ENCODE measurements around the gene ATG2B. TPM values are rescaled to one million over a fixed set of nuclear protein-coding genes. Genes with fewer than 3 reads are reported as not detected.

ATG2B gene
- total RNA-seq, 3 donors from 2014 or later: 14.9 to 17.9 (median 17.4) TPM

DNA sequence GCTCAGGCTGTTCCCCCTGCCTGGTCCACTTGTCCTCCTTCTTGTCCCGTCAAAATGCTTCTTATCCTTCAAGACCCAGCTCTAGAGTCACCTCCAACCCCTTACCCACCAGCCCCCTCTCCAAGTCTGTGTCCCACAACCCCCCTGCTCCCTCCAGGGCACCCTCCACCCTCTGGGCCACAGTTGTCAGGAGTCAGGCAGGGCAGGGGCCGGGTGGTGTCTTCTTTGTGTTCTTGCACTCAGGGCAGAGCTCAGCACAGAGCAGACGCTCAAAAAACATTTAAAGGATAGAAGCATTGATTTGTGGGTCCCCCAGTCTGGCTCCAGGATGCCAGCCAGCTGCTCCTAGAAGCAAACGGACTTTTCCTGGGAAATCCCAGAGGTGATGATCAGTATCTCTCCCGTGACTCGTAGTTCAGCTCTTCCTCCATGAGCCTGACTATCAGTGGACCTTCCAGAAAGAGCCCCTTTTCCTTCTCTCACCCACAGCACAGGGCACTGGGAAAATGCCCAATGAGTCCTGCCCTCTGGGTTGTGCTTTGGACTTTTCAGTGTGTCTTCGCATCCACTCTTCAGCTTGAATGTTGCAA lies 124.4 kb downstream of the ATG2B start:
- H3K27me3 Mint-ChIP-seq (ENCODE audit: low read depth): no peaks in the 10 kb centered on the region
- H3K4me3 Mint-ChIP-seq: no peak overlapping the region
- DNase-seq: no peak
- no peaks in the 10 kb centered on the region for H3K4me1 Mint-ChIP-seq (ENCODE audit: low read depth)
- no peaks in the 10 kb centered on the region for H3K36me3 Mint-ChIP-seq (ENCODE audit: insufficient read depth)
- no peaks in the 10 kb centered on the region for H3K9me3 Mint-ChIP-seq
- ATAC-seq: no peak

GRCh38 chr14:96237641-96238040 lies 125.5 kb downstream of the ATG2B start:
- ATAC-seq (no peak), DNase-seq (no peak)
- Mint-ChIP-seq H3K27me3 (ENCODE audit: low read depth) (no peaks in the 10 kb centered on the region), H3K9me3 (no peaks in the 10 kb centered on the region), H3K4me1 (ENCODE audit: low read depth) (no peaks in the 10 kb centered on the region), H3K4me3 (no peak overlapping the region), H3K36me3 (ENCODE audit: insufficient read depth) (no peaks in the 10 kb centered on the region)

GRCh38 chr14:96235426-96235825 lies 127.7 kb downstream of the ATG2B start:
- DNase-seq (no peak), ATAC-seq (no peak)
- Mint-ChIP-seq H3K27me3 (ENCODE audit: low read depth) (no peaks in the 10 kb centered on the region), H3K4me1 (ENCODE audit: low read depth) (no peaks in the 10 kb centered on the region), H3K4me3 (no peak overlapping the region), H3K36me3 (ENCODE audit: insufficient read depth) (no peaks in the 10 kb centered on the region), H3K9me3 (no peaks in the 10 kb centered on the region)

DNA sequence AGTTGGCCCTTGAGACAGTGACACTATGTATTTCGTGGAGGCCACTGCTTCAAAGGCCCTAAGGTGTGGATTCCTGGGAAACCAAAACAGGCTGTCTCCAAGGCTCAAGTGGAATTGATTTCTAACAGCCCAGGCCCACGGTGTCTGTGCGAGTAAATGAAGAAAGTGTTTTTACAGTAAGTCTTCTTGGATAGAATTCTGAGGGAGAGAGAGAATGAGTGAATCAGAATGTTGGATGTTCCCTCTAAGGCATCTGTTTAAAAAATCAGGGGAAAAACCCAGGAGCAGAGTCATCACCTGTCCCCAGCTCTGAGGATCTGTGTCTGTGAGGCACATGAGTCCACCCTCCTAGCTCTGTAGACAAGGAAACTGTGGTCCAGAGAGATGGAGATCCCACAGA lies 129.5 kb downstream of the ATG2B start:
- DNase-seq (no peak), ATAC-seq (no peak)
- no peak overlapping the region for H3K4me3 Mint-ChIP-seq
- H3K27me3 Mint-ChIP-seq (ENCODE audit: low read depth): no peaks in the 10 kb centered on the region
- no peaks in the 10 kb centered on the region for H3K9me3 Mint-ChIP-seq
- no peaks in the 10 kb centered on the region for H3K36me3 Mint-ChIP-seq (ENCODE audit: insufficient read depth)
- H3K4me1 Mint-ChIP-seq (ENCODE audit: low read depth): no peaks in the 10 kb centered on the region

GRCh38 chr14:96232506-96232905 lies 130.6 kb downstream of the ATG2B start:
- Mint-ChIP-seq H3K36me3 (ENCODE audit: insufficient read depth) (no peaks in the 10 kb centered on the region), H3K4me3 (no peak overlapping the region), H3K4me1 (ENCODE audit: low read depth) (no peaks in the 10 kb centered on the region), H3K9me3 (no peaks in the 10 kb centered on the region), H3K27me3 (ENCODE audit: low read depth) (no peaks in the 10 kb centered on the region)
- DNase-seq (no peak), ATAC-seq (no peak)

DNA sequence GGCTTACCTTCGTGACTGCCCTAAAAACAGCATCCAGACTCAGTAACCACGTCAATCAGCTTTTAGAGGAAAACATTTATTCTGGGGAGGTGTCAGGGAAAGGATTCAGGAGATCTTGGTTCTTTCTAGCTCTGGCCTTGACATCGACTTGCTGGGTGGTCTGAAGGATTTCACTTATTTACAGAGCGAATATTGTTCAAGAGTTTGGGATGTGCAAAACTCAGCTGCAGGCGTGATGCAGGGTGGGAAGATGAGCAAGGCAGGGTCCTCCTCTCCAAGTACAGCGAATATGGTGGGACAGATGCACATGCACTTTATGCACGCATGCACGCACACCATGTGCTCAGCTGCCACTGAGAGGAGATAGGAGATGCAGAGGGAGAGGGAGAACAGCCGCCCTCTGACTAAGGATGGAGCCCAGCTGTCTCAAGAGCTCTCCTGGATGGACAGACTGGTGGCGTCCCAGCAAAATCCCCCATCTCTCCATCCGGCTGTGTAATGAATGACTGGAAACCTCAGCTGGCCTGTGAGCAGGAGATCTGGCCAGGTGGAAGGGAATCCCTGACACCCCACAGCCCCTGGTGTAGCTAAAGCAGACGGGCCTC lies 131.5 kb downstream of the ATG2B start:
- no peaks in the 10 kb centered on the region for H3K4me1 Mint-ChIP-seq (ENCODE audit: low read depth)
- H3K36me3 Mint-ChIP-seq (ENCODE audit: insufficient read depth): no peaks in the 10 kb centered on the region
- no peaks in the 10 kb centered on the region for H3K9me3 Mint-ChIP-seq
- H3K4me3 Mint-ChIP-seq: no peak overlapping the region
- ATAC-seq (no peak), DNase-seq (no peak)
- H3K27me3 Mint-ChIP-seq (ENCODE audit: low read depth): no peaks in the 10 kb centered on the region

GRCh38 chr14:96231056-96231455 lies 132.1 kb downstream of the ATG2B start:
- Mint-ChIP-seq H3K9me3 (no peaks in the 10 kb centered on the region), H3K4me3 (no peak overlapping the region), H3K4me1 (ENCODE audit: low read depth) (no peaks in the 10 kb centered on the region), H3K27me3 (ENCODE audit: low read depth) (peaks cover under 1% of the 10 kb centered on the region), H3K36me3 (ENCODE audit: insufficient read depth) (no peaks in the 10 kb centered on the region)
- no peak for DNase-seq
- ATAC-seq: no peak

- H3K9me3 Mint-ChIP-seq: no peaks in the 10 kb centered on the region
- no peaks in the 10 kb centered on the region for H3K36me3 Mint-ChIP-seq (ENCODE audit: insufficient read depth)
- no peak for DNase-seq
Measured at GRCh38 chr14:96229315-96229714, 133.8 kb downstream of the ATG2B start.

More at GRCh38 chr14:96229315-96229714, 133.8 kb downstream of the ATG2B start:
- Mint-ChIP-seq H3K4me1 (ENCODE audit: low read depth) (no peaks in the 10 kb centered on the region), H3K4me3 (no peak overlapping the region), H3K27me3 (ENCODE audit: low read depth) (peaks cover 3% of the 10 kb centered on the region)
- no peak for ATAC-seq

Other genes starting within 250 kb of the ATG2B start
- gene BDKRB2, start 158.5 kb downstream of the ATG2B start, total RNA-seq: not detected
- gene BDKRB1, start 107.1 kb downstream of the ATG2B start, total RNA-seq: not detected
- gene GSKIP, start 185 bp upstream of the ATG2B start, total RNA-seq: 10 to 100 TPM; 17.9 to 21.1 (median 19.3) TPM
- gene AK7, start 28.8 kb upstream of the ATG2B start, total RNA-seq: under 1 TPM in 2 of 3 donors, not detected in 1; 0.13 to 0.18 TPM
- gene PAPOLA, start 139.0 kb upstream of the ATG2B start, total RNA-seq: 100 to 1,000 TPM; 161 to 180 (median 164) TPM

Data from activated T-cell treated with anti-CD3 and anti-CD28 coated beads, Interleukin-2, amount 50 U/mL, for 4 hours (primary cell).